Right atrium auricular region (tissue), 2 donors: ENCODE results near the gene NIF3L1. TPM values are rescaled to one million over a fixed set of nuclear protein-coding genes. Genes with fewer than 3 reads are reported as not detected.

Source experiments
- DNase-seq: peaks from one replicate; pipeline ENCODE4 v3.0.0-alpha.2; 2019; ENCODE audit warnings: low spot score
- H3K27ac ChIP-seq, 2 donors: fragments of 200-600 bp; sonication (generic); 1 replicate in 1 of 2; 2 replicates in 1 of 2; pipeline ENCODE4 v1.5.1; 2016 to 2019
- H3K27me3 ChIP-seq, 2 donors: fragments of 200-600 bp; sonication (generic); one replicate each; pipeline versions ENCODE4 v1.5.1 to v1.6.0; 2017 to 2019
- H3K36me3 ChIP-seq: fragments of 200-600 bp; sonication (generic); one replicate; pipeline ENCODE4 v1.5.1; 2016
- H3K4me1 ChIP-seq, 2 donors: fragments of 200-600 bp; sonication (generic); one replicate each; pipeline versions ENCODE4 v1.5.1 to v1.6.0; 2017 to 2019
- H3K4me3 ChIP-seq, 2 donors: fragments of 200-600 bp; sonication (generic); 1 replicate in 1 of 2; 2 replicates in 1 of 2; pipeline ENCODE4 v1.5.1; 2017 to 2019; ENCODE audit warnings: mild to moderate bottlenecking in 1 of 2, moderate library complexity in 1 of 2
- H3K9me3 ChIP-seq, 2 donors: fragments of 200-600 bp; sonication (generic); one replicate each; pipeline ENCODE4 v1.5.1; 2019
- CTCF ChIP-seq, 2 donors: fragments of 200-600 bp; sonication (generic); IDR thresholded peaks; one replicate each; pipeline ENCODE4 v1.5.1; 2019; ENCODE audit warnings: antibody characterized with exemption in 2 of 2
- total RNA-seq, 2 donors: library from RNA; depleted of rRNA; stranded (reverse); fragments of >200 nt; gene quantifications; one replicate each; pipeline ENCODE4 v1.1.0, GENCODE V29; 2016

Gene NIF3L1
- total RNA-seq, 2 donors from 2014 or later: 16.1 to 16.6 TPM

GRCh38 chr2:200863782-200864175 lies 25.4 kb upstream of the NIF3L1 start:
- H3K27ac ChIP-seq: peak overlapping the region; percentile 100
- no peaks in the 10 kb centered on the region for H3K27me3 ChIP-seq
- H3K9me3 ChIP-seq: no peaks in the 10 kb centered on the region
- TF ChIP-seq CTCF (IDR thresholded peaks at IDR 0.05): no peak
- H3K4me3 ChIP-seq: peak overlapping the region; percentile 96 to 99
- DNase-seq: no peak
- H3K36me3 ChIP-seq: peaks cover 25% of the 10 kb centered on the region
- peaks cover 4 to 49% of the 10 kb centered on the region in 2 donors for H3K4me1 ChIP-seq

GRCh38 chr2:200864176-200865034 lies 24.8 kb upstream of the NIF3L1 start, which contains the start of gene CLK1:
TSS of gene CLK1 (minus strand) at chr2:200864658. CDS start at chr2:200861862, 2,796 bp downstream.
- no peak for TF ChIP-seq CTCF (IDR thresholded peaks at IDR 0.05)
- Histone ChIP-seq H3K36me3 (peaks cover 19% of the 10 kb centered on the region), H3K4me1 (peaks cover 4 to 43% of the 10 kb centered on the region in 2 donors), H3K9me3 (no peaks in the 10 kb centered on the region), H3K27ac (peak within 1 kb of the TSS; percentile 100), H3K27me3 (no peaks in the 10 kb centered on the region), H3K4me3 (peak within 1 kb of the TSS; percentile 96 to 99)
- peak; percentile 98 for DNase-seq

GRCh38 chr2:200869014-200869413 lies 20.2 kb upstream of the NIF3L1 start:
- TF ChIP-seq CTCF (IDR thresholded peaks at IDR 0.05): no peak
- H3K4me1 ChIP-seq: peaks cover 4 to 16% of the 10 kb centered on the region in 2 donors
- no peaks in the 10 kb centered on the region for H3K27me3 ChIP-seq
- no peaks in the 10 kb centered on the region for H3K9me3 ChIP-seq
- H3K4me3 ChIP-seq: no peak overlapping the region
- no peak for DNase-seq
- H3K27ac ChIP-seq: no peak overlapping the region
- H3K36me3 ChIP-seq: no peaks in the 10 kb centered on the region

GRCh38 chr2:200871151-200871550 lies 18.0 kb upstream of the NIF3L1 start:
- Histone ChIP-seq H3K9me3 (no peaks in the 10 kb centered on the region), H3K27me3 (no peaks in the 10 kb centered on the region), H3K4me3 (no peak overlapping the region), H3K36me3 (peaks cover under 1% of the 10 kb centered on the region), H3K4me1 (peaks cover 0 to 10% of the 10 kb centered on the region in 2 donors), H3K27ac (no peak overlapping the region)
- TF ChIP-seq CTCF (IDR thresholded peaks at IDR 0.05): no peak
- DNase-seq: no peak

GRCh38 chr2:200873560-200873959 lies 15.6 kb upstream of the NIF3L1 start:
- Histone ChIP-seq H3K36me3 (peaks cover 9% of the 10 kb centered on the region), H3K4me3 (no peak overlapping the region), H3K27ac (no peak overlapping the region), H3K27me3 (no peaks in the 10 kb centered on the region), H3K9me3 (no peaks in the 10 kb centered on the region), H3K4me1 (no peaks in the 10 kb centered on the region)
- DNase-seq: no peak
- no peak for TF ChIP-seq CTCF (IDR thresholded peaks at IDR 0.05)
